Fibroblast of skin of scalp (primary cell): ENCODE data around the gene CFD.
"Not testable (repeated sequence)": the region's sequence is repeated elsewhere in the genome, so short reads cannot be mapped to it uniquely, and the experiment has no call there.

ENCODE experiments used
- DNase-seq: peaks from one replicate; pipeline ENCODE4 v3.0.0-alpha.2; 2013

The CFD gene

DNA sequence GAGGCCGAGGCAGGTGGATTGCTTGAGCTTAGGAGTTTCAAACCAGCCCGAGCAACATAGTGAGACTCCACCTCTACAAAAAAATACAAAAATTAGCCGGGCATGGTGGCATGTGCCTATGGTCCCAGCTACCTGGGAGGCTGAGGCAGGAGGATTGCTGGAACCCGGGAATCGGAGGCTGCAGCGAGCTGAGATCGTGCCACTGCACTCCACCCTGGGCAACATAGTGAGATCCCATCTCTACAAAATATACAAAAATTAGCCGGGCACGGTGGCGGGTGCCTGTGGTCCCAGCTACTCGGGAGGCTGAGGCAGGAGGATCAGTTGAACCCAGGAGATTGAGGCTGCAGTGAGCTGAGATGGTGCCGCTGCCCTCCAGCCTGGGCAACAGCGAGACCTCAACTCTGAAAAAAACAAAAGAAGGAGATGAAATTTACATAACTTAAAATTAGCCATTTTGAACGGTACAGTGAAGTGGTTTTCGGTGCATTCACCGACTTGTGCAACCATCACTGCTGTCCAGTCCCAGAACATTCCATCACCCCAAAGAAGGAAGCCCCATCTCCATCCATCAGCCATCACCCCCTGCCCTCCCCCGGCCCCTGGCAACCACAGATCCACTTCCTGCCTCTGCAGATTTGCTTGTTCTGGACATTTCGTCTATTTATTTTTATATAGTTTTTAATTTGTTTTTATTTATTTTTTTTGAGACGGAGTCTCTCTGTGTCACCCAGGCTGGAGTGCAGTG lies 33.4 kb upstream of the CFD start:
- no peak for DNase-seq

DNA sequence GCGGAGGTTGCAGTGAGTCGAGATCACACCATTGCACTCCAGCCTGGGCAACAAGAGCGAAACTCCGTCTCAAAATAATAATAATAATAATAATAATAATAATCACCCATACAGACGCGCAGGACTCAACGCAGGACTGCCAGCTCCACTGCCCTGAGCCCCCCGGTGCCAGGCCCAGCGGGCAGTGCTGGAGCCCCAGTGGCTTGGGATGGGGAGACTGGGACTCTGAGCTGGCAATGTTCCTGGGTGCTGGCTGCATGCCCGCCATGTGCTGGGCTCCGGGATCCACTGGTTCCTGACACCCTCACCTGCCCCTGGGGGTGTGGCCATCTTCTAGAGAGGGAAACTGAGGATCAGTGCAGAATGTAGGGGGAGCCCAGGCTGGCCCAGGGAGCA lies 32.2 kb upstream of the CFD start:
- DNase-seq, result no peak

DNA sequence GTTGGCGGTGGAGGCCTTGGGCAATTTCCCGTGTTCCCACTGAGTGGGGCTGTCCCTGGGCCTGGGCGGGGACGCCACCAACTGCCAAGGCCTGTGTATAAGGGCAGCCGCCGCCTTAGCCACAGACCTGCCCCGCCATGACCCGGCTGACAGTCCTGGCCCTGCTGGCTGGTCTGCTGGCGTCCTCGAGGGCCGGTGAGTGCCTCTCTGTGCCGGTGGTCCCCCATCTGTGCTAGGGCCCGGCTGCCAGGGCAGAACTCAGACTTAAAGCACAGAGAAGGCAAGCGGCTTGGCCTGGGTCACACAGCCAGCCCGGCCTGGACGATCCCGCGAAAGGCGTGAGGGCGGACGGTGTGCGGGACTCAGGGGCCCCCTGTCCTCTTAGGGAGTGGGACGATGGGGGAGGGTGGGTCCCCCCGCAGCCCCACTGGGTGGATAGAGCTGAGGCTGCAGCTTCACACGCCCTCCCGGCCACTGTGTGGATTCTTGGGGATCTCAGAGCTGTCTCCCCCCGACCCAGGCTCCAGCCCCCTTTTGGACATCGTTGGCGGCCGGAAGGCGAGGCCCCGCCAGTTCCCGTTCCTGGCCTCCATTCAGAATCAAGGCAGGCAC lies 31.6 kb upstream of the CFD start, which contains the start of gene AZU1:
TSS of gene AZU1 (plus strand) at position 128 of the 612 bp plus-strand sequence. CDS start at position 138, 10 bp downstream.
- DNase-seq, result no peak

DNA sequence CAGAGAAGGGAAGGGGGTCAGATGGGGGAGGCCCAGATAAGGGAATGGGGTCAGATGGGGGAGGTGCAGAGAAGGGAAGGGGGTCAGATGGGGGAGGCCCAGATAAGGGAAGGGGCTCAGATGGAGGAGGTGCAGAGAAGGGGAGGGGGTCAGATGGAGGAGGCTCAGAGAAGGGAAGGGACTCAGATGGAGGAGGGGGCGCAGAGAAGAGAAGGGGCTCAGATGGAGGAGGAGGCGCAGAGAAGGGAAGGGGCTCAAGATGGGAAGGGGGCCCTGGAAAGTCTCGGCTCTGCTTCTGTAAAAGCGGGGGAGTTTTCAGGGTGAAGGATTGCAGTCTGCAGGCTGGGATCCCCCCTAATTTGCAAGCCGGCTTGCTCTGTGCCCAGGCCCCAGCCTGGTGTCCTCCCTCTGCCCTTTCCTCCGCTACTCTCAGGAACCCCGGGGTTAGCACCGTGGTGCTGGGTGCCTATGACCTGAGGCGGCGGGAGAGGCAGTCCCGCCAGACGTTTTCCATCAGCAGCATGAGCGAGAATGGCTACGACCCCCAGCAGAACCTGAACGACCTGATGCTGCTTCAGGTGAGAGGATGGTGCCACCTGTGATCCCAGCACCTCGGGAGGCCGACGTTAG lies 30.2 kb upstream of the CFD start:
- DNase-seq, result no peak

DNA sequence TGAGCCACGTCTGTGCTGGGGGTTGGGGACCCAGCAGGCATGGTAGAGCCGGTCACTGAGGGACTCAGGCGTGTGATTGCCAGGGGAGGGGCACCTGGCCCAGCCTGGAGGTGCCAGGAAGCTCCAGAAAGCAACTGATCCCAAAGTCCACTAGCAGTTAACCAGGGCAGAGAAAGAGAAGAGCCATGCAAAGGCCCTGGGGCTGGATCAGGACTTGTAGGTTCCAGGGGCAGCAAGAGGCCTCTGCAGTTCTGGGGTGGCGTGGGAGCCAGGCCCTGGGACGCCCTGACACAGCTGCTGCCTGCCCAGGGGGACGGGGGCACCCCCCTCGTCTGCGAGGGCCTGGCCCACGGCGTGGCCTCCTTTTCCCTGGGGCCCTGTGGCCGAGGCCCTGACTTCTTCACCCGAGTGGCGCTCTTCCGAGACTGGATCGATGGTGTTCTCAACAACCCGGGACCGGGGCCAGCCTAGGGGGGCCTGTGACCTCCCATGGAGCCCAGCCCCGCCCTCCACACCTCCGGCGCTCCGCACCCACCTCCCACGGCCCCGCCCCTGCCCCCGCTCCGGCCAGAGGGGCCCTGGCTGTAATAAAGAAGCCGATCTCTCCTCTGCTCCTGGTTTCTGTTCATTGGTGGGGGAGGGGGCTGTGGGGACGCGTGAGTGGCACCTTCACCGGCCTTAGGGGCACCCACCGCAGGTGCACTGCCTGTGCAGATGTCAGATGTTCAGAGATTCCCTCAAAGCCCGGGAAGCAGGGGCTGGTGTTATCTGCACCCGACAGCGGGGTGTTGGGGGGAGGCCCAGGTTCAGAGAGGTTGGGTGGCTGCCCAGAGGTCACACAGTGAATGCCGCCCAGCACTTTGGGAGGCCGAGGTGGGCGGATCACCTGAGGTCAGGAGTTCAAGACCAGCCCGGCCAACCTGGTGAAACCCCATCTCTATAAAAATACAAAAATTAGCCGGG lies 27.8 kb upstream of the CFD start:
- DNase-seq, result no peak

DNA sequence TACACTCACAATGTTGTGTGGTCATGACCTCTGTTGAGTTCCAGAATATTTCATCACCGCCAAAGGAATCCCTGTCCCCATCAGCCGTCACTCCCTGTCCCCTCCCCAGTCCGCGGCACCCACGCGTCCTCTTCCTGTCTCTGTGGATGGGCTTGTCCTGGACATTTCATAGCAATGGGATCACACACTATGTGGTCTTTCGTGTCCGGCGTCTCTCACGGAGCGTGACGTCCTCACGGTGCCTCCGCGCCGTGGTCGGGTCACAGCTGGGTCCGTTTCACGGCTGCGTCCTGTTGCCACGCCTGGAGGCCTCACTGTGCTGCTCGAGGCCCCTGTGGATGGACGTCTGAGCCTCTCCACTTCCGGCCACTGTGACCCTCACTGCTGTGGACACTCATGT lies 25.2 kb upstream of the CFD start:
- no peak for DNase-seq

DNA sequence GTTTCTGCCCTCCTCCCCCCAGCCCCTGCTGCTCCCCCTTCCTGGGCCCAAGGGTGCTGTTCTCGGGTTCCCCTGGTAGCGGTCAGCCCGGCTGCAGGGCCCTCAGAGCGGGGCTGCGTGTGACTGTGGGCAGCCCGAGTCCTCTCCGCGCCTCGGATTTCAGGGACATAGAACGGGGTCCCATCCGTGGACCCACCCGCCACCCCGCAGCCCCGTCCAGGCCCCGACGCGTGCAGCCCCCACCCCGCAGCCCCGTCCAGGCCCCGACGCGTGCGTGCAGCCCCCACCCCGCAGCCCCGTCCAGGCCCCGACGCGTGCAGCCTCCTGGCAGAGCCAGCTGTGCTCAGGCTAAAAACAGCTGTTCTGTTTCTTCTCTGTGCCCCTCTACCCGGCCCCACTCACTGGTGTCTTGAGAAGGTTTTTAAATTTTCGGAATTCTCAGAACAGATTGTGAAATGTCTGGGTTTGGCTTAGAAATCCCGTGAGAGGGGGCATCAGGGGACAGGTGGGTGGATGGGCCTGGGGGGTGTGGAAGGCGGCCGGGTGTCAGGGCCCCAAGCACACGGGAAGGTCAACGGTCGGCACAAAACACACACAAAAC lies 24.2 kb upstream of the CFD start:
- DNase-seq, result no peak

DNA sequence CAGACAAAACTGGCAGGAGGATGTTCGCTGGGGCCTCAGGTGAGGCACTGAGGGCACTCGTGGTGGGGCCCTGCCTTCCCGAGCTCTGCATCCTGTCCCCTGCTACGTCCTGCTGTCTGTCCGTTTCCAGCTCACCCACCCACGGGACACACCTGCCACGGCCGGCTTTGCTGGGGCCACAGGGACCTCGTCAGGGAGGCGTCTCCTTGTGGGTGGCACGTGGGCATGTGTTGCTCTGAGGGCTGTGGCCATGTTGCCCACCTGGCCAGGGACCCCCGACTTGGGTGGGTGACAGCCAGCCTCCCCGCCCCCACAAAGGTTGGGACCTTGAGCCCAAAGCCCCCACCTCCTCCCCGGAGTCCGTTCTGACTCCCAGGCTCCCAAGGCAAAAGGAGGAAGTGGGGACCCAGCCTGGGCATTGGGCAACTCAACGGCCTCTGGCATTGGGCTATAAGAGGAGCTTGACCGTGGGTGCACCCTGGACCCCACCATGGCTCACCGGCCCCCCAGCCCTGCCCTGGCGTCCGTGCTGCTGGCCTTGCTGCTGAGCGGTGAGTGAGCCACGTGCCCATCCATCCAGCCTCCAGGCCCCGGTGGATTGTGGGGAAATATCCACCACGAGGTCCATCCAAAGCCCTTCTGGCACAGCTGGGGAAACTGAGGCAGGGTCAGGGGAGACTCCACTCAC lies 18.8 kb upstream of the CFD start, which contains the start of gene PRTN3:
TSS of gene PRTN3 (plus strand) at position 481 of the 688 bp plus-strand sequence. CDS start at position 491, 10 bp downstream.
- DNase-seq, result no peak

DNA sequence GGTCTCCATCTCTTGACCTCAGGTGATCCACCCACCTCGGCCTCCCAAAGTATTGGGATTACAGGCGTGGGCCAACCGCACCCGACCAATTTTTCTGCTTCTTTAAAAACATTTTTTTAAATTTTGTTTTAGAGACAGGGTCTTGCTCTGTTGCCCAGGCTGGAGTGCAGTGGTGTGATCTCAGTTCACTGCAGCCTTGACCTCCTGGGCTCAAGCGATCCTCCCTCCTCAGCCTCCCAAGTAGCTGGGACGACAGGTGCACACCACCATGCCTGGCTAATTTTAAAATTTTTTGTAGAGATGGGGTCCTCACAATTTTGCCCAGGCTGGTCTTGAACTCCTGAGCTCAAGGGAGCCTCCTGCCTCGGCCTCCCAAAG lies 16.7 kb upstream of the CFD start:
- not testable (repeated sequence) for DNase-seq

DNA sequence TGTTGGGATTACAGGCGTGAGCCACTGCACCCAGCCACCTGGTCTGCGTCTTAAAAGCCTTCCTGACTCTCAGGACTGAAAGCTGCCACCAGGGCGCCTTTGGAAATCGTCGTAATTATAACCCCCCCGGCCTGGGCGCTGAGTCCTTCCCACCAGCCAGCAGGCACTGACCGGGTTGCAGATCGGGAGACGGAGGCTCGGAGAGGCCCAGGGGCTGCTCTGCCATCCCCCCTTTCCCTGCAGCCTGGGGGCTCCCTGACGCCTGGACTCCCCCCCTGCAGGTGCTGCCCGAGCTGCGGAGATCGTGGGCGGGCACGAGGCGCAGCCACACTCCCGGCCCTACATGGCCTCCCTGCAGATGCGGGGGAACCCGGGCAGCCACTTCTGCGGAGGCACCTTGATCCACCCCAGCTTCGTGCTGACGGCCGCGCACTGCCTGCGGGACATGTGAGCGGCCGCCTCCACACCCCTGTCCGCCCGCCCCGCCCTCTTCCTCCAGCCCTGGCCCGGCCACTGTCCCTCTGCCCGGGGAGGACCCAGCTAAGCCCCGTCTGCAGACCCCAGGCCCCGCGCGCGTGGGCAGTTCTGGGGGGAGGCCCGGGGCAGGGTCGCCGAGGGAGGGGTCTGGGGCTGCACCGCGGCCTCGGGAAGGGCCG lies 16.2 kb upstream of the CFD start:
- DNase-seq, result no peak

DNA sequence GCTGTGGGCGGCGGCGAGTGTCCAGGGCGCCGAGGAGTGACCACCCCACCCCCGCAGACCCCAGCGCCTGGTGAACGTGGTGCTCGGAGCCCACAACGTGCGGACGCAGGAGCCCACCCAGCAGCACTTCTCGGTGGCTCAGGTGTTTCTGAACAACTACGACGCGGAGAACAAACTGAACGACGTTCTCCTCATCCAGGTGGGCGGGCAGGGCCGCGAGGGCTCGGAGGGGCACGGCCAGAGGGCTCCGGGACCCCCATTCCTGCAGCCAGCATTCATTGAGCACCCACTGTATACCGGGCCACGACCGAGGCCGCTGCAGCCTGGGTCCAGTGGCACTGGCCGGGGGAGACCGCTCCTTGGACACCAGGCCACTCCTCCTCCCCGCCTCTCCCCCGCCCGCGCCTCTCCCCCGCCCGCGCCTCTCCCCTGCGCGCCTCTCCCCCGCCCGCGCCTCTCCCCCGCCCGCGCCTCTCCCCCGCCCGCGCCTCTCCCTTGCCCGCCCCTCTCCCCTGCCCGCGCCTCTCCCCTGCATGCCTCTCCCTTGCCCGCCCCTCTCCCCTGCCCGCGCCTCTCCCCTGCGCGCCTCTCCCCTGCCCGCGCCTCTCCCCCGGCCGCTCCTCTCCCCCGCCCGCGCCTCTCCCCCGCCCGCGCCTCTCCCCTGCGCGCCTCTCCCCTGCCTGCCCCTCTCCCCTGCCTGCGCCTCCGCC lies 15.5 kb upstream of the CFD start:
- no peak for DNase-seq

DNA sequence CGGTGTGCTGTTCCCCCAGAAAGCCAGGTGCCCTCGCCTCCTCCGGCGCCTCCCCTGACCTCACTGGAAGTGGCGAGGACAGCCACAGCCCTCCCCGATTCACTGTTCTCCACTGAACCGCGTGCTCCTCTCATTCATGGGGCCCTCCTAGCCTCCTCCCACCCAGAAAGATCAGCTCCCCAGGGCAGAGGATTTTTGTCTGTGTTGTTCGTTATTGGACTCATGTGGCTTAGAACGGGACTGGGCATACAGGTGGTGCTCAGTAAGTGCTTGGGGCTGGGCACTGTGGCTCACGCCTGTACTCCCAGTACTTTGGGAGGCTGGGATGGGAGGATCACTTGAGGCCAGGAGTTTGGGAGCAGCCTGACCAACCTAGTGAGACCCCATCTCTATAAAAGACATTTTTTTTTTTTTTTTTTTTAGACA lies 14.9 kb upstream of the CFD start:
- no peak for DNase-seq

DNA sequence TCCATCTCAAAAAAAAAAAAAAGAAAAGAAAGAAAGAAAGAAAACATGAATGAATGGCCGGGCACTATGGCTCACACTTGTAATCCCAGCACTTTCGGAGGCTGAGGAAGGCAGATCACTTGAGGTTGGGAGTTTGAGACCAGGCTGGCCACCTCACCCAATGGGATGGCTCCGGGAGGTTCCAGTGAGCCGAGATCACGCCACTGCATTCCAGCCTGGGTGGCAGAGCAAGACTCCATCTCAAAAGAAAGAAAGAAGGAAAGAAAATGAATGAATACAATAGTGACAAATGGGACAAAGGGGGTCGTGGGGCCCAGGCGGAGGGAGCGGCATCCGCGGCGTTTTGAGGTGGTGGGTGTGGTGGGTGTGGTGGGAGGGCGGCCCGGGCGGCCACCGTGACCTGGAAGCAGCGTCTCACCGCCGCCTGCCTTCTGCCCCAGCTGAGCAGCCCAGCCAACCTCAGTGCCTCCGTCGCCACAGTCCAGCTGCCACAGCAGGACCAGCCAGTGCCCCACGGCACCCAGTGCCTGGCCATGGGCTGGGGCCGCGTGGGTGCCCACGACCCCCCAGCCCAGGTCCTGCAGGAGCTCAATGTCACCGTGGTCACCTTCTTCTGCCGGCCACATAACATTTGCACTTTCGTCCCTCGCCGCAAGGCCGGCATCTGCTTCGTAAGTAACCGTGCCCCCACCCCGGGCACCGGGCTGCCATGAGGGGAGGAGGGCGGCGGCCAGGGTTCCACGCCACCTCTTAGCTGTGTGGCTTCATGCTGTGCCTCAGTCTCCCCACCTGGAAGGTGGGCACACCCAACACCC lies 13.6 kb upstream of the CFD start:
- DNase-seq, result no peak

DNA sequence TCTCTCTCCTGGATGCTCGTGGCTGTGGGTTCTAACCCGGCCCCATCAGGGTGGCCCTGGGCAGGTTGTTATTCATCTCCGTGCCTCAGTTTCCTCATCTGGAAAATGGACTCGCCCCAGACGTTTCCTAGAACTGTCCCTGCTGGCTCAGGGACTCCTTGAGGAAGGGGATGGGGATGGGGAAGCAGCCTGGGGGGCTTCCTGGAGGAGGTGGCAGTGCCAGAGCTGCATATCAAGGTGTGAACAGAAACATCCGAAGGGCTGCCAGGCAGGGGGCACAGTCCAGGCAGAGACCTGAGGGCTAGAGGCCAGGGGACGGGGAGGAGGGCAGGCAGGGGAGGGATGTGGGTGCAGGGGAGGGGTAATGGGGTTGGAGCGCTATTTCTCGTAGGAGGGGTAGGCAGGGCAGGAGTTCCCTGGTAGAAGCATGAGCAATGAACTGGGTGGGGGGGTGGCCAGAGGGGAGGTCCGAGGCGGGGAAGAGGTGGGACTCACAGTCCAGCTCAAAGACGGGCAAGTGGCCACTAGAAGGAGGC lies 11.0 kb upstream of the CFD start:
- no peak for DNase-seq

DNA sequence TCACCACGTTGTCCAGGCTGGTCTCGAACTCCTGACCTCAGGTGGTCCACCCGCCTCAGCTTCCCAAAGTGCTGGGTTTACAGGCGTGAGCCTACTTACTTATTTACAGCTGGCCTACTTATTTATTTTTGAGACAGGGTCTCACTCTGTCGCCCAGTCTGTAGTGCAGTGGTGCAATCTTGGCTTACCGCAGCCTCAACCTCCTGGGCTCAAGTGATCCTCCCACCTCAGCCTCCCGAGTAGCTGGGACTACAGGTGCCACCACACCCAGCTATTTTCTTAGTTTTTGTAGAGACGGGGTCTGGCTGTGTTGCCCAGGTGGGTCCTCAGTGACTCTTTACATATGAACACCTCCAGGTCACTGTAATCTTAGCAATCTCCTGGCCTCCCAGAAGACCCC lies 10.3 kb upstream of the CFD start:
- DNase-seq, result not testable (repeated sequence)

DNA sequence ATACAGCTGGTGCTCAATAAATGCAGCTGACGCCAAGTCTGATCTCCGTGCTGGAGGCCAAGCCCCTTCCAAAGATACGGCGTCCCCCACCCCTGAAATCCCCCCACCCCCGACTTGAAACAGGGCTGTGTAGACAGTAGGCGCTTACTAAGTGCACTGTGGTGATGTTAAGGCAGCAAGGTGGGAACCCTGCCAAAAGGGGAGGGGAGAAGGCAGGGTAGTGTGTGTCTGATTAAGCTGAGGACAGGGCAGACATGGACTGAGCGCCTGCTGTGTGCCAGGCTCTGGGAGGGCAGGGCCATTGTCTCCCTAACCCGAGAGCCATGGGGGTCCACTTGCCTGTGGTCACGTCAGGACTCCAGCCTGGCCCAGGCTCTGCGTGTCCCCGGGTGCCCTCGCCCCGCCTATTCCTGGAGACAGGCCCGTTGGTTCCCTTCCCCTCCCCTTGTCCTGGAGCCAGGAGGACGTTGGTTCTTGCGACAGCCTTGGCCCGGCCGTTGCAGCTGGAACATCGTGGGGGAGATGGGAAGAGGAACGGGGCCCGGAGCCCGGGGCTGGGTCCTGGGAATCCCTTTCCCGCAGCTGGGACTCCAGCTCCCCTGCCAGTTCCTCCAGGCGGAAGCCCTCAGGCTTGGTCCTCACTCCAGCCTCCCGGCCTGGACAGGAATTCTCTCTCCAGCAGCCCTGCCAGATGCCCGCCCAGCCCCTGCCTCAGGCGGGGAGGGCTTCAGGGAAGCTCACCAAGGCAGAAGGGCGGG lies 9.1 kb upstream of the CFD start:
- DNase-seq, result peak; percentile 93

DNA sequence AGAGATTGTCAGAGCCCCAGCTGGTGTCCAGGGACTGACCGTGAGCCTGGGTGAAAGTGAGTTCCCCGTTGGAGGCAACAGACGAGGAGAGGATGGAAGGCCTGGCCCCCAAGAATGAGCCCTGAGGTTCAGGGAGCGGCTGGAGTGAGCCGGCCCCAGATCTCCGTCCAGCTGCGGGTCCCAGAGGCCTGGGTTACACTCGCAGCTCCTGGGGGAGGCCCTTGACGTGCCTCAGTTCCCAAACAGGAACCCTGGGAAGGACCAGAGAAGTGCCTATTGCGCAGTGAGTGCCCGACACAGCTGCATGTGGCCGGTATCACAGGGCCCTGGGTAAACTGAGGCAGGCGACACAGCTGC lies 8.5 kb upstream of the CFD start:
- no peak for DNase-seq
